HG03139 (cell line): Measurements from ENCODE around the gene TNRC6B.
A peak's percentile ranks its signal among the peaks of the same experiment; 100 is the strongest.
"Not testable (repeated sequence)": the region's sequence is repeated elsewhere in the genome, so short reads cannot be mapped to it uniquely, and the experiment has no call there.

Source experiments
- ATAC-seq: cut with Tn5 transposase; IDR thresholded peaks from one replicate; pipeline ENCODE4 v1.9.1; 2021; ENCODE audit not compliant: unreplicated experiment

Gene TNRC6B

DNA sequence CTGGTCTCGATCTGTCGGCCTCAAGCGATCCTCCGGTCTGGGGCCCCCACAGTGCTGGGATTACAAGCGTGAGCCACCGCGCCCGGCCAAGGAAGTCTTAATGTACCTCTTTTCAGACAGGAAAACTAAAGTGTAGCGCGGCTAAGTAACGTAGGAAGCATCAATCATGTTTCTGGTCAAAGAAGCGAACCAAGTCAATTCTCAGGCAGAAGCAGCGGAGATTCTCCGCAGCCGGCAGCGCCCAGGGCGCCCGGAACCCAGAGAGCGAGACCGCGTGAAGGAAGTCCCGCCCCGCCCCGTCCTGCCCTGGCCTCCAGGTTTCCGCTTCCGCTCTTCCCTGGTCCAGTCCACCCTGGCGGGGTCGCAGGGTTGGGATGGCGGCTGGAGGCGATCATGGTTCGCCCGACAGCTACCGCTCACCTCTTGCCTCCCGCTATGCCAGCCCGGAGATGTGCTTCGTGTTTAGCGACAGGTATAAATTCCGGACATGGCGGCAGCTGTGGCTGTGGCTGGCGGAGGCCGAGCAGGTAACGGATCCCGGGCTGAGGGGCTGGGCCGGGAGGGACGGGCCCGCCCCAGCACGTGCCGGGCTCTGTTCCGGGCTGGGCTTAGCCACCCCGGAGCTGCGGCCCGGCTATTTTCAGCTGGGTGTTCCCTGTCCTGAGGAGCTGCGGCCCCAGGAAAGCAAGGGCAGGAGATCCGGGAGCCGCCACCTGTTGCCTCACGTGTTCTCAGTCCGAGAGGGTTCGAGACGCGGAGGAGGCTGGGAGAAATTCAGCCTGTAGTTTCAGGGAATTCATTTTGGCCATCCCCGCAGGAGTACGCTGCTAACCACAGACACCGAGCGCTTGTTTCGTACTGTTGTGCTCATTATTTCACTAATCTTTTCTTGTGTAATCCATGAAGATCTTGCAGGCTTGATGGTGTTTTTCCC is 168.7 kb downstream of the TNRC6B start, which contains the start of gene ADSL:
TSS of gene ADSL (plus strand) at position 316 of the 934 bp plus-strand sequence. CDS start at position 375, 59 bp downstream.
- peak; percentile 64 for ATAC-seq

DNA sequence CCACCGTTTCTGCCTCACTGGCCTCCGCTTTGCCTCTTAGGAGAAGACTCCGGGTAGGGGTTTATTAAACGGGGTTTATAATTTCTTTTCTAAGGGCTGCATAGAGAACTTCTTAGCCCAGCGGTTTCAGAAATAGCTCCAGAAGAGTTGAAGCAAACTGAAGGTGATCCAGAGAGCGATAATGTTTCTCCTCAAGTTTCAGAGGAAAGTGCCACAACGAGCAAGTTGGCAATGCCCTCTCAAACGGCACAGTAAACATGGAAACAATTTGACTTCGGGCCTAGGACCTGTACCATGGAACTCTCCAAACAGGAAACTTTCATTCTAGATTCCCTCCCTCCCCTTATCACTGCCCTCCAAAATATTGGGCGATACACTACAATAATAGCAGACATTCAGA is 169.6 kb downstream of the TNRC6B start:
- no peak for ATAC-seq

DNA sequence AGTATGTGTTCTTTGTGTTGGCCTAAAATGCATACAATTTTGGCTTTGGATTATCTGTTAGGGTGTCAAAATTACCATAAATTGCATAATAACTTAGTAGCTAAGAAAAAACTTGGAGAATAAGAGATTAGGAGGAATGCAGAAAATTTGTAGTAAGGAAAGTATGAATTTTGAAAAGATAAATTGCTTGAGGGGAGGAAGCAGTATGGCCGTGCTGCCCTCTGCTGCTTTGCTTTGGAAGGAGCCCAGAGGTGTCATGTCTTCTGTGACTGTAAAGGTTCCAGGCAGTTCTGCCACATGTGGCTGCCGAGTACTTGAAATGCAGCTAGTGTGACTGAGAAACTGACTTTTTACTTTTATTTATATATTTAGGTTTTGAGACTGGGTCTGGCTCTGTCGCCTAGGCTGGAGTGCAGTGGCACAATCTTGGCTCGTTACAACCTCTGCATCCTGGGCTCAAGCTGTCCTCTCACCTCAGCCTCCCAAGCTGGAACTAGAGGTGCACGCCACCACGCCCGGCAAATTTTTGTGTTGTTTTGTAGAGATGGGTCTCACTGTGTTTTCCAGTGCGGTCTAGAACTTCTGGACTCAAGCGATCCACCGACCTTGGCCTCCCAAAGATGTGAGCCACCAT is 170.4 kb downstream of the TNRC6B start:
- ATAC-seq, result no peak

DNA sequence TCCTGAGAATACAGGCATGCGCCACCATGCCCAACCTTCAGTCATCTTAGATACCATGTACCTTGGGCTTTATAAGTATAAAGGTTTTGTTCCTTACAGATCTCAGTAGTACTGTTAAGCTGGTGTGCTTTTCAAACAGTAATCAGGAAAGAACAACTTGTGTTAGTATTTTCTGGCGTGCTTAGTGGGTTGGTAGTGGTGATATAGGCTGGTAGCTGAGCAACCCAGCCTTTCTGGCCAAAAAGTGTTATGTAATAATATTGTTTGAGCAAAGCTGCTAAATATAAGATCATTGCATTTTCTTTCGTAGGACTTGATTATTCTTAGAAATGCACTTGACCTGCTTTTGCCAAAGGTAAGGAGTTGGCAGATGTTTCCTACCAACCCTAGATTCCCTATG is 175.0 kb downstream of the TNRC6B start:
- ATAC-seq, result no peak

DNA sequence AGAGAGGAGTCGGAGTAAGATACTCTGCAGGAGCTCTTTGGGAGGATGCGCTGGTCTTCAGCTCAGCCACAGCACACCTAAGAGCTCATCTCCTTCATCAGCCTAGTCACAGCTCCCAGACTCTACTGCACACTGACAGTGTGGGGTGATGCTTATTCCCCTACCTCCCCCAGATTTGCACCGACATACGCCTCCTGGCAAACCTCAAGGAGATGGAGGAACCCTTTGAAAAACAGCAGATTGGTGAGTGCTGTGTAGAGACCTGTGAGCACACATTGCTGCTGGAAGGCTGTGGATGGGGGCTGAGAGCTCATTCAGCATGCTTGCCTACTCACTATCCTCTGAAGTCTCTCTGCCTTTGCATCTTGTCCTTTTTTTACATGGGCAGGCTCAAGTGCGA is 183.4 kb downstream of the TNRC6B start:
- no peak for ATAC-seq

DNA sequence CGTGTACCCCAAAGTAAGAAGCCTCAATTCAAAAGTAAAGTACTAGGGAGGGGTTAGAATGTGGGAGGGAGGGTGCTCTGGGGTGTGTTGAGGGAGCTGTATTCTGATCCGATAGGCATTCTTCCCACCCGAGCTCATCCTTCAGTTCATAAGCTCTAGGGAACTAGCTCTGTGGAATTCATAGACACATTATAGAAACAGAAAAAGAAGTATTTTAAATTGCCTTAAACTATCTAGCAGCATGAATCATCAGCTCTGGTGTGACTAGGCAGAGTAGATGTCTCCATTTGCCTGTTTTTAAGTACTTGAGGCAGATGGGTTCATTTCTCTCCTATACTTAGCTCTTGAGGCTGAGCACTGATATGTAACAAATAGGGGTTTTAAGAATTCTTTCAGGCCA is 185.3 kb downstream of the TNRC6B start:
- no peak for ATAC-seq

DNA sequence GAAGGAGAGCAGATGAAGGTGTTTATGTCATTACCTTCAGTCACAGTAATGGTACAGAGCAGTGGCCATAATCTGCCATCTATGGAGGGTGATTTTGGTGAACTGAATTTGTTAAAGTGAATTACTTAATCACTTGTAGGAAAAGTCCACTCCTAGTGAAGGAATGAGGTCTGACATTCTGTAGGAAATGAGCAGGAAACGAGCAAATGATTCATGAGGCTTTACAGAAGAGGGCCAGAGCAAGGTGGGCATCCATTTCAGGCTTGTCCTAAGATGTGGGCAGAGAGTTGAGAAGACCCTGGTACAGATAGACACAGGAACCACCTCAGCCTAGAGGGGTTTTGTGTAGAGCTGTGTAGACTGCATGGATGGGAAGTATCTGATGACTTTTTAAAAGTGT is 186.7 kb downstream of the TNRC6B start:
- no peak for ATAC-seq

DNA sequence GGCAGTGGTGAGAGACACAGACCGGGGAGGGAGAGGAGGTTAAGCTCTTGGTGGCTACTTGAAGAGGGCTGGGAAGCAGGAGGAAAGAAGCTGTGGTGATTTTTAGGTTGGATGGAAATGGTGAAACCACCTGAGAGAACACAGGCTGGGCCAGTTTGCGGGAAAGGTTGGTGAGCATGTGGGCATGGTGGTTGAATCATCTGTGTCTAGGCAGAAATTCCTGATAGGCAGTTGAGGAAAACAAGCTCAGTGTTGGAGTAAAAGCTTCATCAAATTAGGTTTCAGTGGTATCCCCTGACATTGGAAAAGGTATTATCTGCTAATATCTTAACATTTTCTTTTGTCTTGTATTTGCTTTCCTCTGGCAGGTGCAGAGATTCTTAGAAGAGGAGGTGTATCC is 188.3 kb downstream of the TNRC6B start:
- ATAC-seq, result no peak

DNA sequence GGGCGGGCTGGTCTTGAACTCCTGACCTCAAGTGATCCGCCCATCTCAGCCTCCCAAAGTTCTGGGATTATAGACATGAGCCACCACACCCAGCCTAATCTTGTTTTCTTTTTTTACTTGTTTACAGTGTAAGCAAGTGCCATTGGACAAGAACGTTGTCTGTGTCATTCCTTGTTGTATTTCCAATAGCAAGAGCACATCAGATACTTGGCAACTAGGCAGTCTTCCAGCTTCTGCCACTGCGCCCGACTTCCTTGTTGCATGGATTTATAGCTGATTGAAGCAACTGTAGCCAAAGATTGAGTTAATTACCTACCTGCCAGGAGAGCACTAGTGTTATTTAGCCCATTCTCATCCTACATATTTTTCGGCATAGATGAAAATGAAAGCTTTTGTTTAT is 189.6 kb downstream of the TNRC6B start:
- no peak for ATAC-seq

DNA sequence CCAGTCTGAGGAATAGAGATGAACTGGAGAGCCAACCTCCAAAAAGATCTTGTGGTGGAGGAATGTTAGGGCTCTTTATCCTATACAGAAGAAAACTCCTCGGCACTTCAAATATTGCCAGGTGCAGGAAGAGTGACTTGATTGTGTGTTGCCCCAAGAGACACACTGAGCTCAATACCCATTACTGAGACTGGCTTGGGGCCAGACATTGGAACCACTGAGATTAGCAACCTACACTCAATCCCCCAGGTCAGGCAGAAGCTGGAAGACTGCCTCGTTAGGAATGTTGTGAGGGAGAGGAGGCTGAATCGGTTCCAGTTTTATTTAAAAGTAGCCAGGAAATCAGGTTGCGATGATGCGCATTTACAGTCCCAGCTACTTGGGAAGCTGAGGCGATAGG is 190.3 kb downstream of the TNRC6B start:
- ATAC-seq, result no peak

DNA sequence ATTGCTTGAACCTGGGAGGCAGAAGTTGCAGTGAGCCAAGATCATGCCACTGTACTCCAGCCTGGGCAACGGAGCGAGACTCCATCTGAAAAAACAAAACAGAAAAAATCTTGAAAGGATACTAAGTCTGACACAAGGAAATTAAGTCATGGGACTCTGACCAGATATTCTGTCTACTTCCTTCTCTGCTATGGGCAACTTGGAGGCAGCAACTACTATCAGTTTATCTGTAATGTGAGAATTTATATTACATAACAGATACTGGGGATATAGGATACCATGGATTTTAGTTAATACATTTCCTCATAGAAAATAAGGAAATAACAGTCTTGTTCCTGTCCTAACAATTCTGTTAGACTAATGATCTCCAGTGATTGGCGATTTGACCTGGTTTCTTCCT is 191.1 kb downstream of the TNRC6B start:
- ATAC-seq, result no peak

DNA sequence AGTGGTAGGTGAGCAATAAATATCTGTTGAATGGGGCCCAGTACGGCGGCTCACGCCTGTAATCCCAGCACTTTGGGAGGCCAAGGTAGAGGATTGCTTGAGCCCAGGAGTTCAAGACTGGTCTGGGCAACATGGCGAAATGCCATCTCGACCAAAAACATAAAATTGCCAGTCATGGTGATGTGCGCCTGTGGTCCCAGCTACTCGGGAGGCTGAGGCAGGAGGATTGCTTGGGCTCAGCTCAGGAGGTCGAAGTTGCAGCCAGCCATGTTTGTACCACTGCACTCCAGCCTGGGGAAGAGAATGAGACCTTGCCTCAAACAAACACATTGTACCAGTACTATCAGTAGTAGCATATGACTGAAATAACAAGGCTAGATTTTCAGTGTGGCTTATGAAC is 196.8 kb downstream of the TNRC6B start:
- no peak for ATAC-seq

DNA sequence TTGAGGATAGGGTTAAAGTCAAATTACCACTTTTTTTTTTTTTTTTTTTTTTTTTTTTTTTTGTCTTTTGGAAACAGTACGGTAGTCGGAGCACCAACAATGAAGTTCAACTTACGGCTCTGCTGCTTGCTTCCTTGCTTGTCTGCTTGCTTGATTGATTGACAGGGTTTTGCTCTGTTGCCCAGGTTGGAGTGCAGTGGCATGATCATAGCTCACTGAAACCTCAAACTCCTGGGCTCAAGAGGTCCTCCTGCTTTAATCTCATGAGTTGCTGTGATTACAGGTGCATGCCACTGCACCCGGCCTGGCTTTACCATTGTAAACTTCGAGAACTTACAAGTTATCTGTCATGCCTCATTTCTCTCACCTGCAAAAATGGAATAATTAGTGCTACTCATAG is 198.4 kb downstream of the TNRC6B start:
- ATAC-seq, result no peak

DNA sequence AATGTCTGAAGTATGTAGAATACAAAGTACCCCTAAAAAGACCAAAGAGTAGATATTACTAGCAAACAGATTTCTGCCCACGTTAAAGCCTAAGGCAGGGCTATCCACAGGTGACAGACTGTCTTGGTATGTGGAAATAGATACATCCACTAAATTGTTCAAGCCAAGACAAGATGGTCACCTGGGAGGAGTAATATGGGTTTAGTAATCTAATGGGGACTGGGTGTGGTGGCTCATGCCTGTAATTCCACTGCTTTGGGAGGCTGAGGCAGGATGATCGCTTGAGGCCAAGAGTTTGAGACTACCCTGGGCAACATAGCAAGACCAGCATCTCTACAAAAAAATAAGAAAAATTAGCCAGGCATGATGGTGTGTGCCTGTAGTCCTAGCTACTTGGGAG is 200.2 kb downstream of the TNRC6B start:
- ATAC-seq, result no peak

DNA sequence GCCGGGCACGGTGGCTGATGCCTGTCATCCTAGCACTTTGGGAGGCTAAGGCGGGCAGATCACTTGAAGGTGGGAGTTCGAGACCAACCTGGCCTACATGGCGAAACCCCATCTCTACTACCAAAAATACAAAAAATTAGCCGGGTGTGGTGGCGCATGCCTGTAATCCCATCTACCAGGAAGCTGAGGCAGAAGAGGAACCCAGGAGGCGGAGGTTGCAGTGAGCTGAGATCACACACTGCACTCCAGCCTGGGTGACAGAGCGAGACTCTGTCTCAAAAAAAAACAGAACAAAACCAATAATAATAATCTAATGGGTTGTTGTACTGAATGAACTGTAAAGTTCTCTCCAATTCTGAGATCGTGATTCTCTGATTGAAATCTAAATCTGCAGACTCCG is 200.7 kb downstream of the TNRC6B start:
- ATAC-seq, result not testable (repeated sequence)

DNA sequence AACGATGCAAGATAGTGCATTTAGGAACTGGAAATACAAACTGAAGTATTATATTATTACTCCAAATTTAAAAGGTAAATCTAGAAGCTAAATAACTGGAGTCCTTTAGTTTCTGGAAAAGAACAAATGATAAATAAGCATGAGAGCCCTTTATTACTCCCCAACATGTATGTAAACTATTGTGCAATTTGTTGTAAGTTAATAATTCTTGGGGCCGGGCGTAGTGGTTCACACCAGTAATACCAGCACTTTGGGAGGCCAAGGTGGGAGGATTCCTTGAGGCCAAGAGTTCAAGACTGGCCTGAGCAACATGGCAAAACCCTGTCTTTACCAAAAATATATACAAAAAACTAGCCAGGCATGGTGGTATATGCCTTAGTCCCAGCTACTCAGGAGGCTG is 203.7 kb downstream of the TNRC6B start:
- ATAC-seq, result no peak

DNA sequence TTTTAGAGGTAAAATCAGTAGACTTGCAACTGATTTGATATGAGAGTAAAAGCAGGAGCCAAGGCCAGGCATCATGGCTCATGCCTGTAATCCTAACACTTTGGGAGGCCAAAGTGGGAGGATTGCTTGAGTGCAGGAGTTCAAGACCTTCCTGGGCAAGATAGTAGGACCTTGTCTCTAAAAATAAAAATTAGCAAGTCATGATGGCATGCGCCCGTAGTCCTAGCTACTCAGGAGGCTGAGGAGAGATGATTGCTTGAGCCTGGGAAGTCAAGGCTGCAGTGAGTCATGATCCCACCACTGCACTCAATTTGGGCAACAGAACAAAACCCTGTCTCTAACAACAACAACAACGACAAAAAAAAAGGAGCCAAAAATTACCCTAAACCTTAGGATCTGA is 206.2 kb downstream of the TNRC6B start:
- no peak for ATAC-seq

DNA sequence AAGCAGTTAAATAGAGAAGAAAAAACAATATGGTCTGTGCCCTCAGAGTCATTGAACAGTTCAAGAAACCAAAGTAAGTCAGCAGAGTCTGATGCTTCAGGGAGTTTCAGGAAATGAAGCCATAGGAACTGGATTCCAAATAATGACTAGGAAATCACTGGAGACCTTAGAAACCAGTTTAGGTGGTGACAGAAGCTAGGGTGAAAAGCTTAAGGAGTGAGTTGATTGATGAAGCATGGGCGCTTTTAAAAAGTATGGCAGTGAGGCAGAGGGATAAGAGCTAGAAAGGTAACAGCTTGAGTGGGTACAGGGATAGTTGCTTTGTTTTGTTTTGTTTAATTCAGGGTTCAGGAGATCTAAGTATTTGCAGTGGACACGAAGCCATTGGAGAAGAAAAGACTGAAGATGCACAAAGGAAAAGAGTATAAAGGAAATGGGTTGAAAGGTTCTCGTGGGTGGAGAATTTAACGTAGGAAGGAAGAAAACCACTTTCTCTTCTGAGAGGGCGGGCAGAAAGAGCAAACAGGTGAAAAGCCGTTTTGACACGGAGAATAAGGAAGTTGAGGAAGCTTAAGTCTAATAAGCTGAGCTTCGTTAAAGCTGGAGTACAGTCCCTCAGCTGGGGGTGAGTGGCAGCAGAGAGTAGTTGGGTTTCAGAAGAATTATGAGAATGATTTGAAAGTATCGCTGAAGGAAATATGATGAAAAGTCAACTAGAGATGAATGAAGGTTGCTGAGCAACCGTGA is 207.5 kb downstream of the TNRC6B start:
- no peak for ATAC-seq
